C4-2B (cell line): ENCODE results near the gene MAPK14.
"Not testable (repeated sequence)": the region's sequence is repeated elsewhere in the genome, so short reads cannot be mapped to it uniquely, and the experiment has no call there.

ENCODE experiments used
- H3K27ac ChIP-seq: fragments of 450-650 bp; 2 replicates; pipeline ENCODE4 v1.5.1; 2017
- ZFX ChIP-seq: fragments of 450-650 bp; IDR thresholded peaks from 2 replicates; pipeline ENCODE4 v1.6.1; 2017
- TF ChIP-seq, protein P1 (sequence below): fragments of 450-650 bp; conservative IDR thresholded peaks from 2 replicates; pipeline ENCODE4 v1.5.1; 2017; ENCODE audit warnings: mild to moderate bottlenecking

Gene MAPK14

GRCh38 chr6:36027501-36028087, at the start of gene MAPK14:
MAPK14 (plus strand) TSS chr6:36027808; CDS start chr6:36028158, 350 bp downstream.
- no peak for TF ChIP-seq ZFX
- TF ChIP-seq, protein P1, sequence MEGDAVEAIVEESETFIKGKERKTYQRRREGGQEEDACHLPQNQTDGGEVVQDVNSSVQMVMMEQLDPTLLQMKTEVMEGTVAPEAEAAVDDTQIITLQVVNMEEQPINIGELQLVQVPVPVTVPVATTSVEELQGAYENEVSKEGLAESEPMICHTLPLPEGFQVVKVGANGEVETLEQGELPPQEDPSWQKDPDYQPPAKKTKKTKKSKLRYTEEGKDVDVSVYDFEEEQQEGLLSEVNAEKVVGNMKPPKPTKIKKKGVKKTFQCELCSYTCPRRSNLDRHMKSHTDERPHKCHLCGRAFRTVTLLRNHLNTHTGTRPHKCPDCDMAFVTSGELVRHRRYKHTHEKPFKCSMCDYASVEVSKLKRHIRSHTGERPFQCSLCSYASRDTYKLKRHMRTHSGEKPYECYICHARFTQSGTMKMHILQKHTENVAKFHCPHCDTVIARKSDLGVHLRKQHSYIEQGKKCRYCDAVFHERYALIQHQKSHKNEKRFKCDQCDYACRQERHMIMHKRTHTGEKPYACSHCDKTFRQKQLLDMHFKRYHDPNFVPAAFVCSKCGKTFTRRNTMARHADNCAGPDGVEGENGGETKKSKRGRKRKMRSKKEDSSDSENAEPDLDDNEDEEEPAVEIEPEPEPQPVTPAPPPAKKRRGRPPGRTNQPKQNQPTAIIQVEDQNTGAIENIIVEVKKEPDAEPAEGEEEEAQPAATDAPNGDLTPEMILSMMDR = peak; percentile 96
- H3K27ac ChIP-seq = peak within 1 kb of the TSS; percentile 89

GRCh38 chr6:35980126-35980525, 47.5 kb upstream of the MAPK14 start:
- H3K27ac ChIP-seq = not testable (repeated sequence)

- TF ChIP-seq ZFX = no peak
- H3K27ac ChIP-seq = no peak overlapping the region
Measured at GRCh38 chr6:35980991-35981645, 46.5 kb upstream of the MAPK14 start.

GRCh38 chr6:35984701-35985100, 42.9 kb upstream of the MAPK14 start:
- no peak overlapping the region for H3K27ac ChIP-seq
- TF ChIP-seq, protein P1 = no peak
- no peak for TF ChIP-seq ZFX

DNA sequence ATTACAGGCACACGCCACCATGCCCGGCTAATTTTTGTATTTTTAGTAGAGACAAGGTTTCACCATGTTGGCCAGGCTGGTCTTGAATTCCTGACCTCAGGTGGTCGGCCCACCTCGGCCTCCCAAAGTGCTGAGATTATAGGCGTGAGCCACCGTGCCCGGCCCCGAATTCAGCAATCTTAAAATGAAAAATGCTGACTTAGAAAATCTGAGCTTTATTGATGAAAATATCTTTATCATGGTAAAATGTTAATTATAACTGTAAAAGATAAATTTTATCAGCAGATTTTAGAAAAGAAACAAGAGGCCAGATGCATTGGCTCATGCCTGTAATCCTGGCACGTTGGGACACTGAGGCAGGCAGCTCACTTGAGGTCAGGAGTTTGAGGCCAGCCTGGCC, 39.6 kb upstream of the MAPK14 start:
- H3K27ac ChIP-seq = not testable (repeated sequence)

DNA sequence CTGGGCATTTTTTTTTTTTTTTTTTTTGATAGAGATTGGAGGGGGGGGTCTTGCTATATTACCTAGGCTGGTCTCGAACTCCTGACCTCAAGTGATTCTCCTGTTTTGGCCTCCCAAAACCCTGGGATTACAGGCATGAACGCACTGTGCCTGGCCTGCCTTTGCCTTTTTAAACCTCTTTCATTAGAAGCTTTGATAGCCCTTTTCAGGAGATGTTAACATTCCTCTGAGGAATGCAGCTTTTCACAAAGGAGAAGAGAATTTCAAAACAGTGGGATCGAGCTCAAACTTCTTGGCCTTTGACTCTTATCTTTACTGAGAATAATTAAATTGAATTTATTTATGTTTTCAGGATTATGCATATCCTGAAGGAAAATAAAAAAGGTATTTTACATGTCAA, 34.5 kb upstream of the MAPK14 start:
- no peak for TF ChIP-seq ZFX
- TF ChIP-seq, protein P1 = no peak
- no peak overlapping the region for H3K27ac ChIP-seq

GRCh38 chr6:36000451-36000850, 27.2 kb upstream of the MAPK14 start:
- no peak for TF ChIP-seq ZFX
- TF ChIP-seq, protein P1 = no peak
- no peak overlapping the region for H3K27ac ChIP-seq

GRCh38 chr6:36015666-36016065, 11.9 kb upstream of the MAPK14 start:
- TF ChIP-seq, protein P1 = no peak
- no peak for TF ChIP-seq ZFX
- no peak overlapping the region for H3K27ac ChIP-seq

DNA sequence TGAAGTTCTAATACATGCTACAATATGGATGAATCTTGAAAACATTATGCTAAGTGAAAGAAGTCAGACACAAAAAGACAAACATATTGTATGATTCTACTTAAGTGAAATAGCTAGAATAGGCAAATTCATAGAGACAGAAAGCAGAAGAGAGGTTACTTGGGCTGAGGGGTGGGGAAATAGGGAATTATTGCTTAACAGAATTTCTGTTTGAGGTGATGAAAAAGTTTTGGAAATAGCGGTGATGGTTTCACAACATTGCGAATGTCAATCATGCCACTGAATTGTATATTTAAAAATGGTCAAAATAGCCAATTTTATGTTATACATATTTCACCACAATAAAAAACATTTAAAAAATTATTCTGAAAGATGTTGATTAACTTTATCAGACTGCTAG, 9.3 kb upstream of the MAPK14 start:
- no peak overlapping the region for H3K27ac ChIP-seq

More for the DNA sequence above, 9.3 kb upstream of the MAPK14 start:
- TF ChIP-seq ZFX = no peak
- TF ChIP-seq, protein P1 = no peak
